ENCODE data around the gene TMEM208. TPM values are rescaled to one million over a fixed set of nuclear protein-coding genes. Genes with fewer than 3 reads are reported as not detected.

TMEM208 gene
- total and polyA plus RNA-seq, 2 of the 8 experiments (the other 6 are each of a cell fraction or from before 2014, with no cell fraction given) = 37.7 to 100.0 TPM

GRCh38 chr16:67277999-67278772 lies 51.3 kb downstream of the TMEM208 start:
- no peak overlapping the region for H3K14ac ChIP-seq (ENCODE audit: insufficient read length)
- no peaks in the 10 kb centered on the region for H3K4me1 ChIP-seq (replicated peaks in 1 of 4; ENCODE audit: control insufficient read depth in 3 of 4, insufficient read depth in 4 of 4, low read length in 3 of 4)
- ChIA-PET CTCF (ENCODE audit: partially characterized antibody) (interaction anchor here (0.9 to 3.1 kb wide), 20 partner anchors 7 to 123 kb away, joined by 3 to 27 read pairs (median 4); partner anchors contain the start of gene TMEM208), POLR2A (ENCODE audit: partially characterized antibody) (interaction anchor here (0.9 to 1.2 kb wide), 2 partner anchors 12 to 32 kb away, joined by 4 read pairs; no protein-coding TSS in a partner anchor)
- no peak overlapping the region for H2BK20ac ChIP-seq (ENCODE audit: low read length)
- no peak overlapping the region for H3K56ac ChIP-seq (replicated peaks; ENCODE audit: insufficient read length, low read depth, low read length)
- no peak overlapping the region for H2BK120ac ChIP-seq (replicated peaks; ENCODE audit: low read depth, low read length)
- H3K18ac ChIP-seq (ENCODE audit: extremely low read depth, low read length) = no peak overlapping the region
- no peak overlapping the region for H3K27ac ChIP-seq (ENCODE audit: low read depth, low read length)
- H3K23ac ChIP-seq (ENCODE audit: insufficient read length) = no peak overlapping the region
- H2BK12ac ChIP-seq (ENCODE audit: low read depth, low read length) = no peak overlapping the region
- H3K36me3 ChIP-seq (ENCODE audit: control insufficient read depth in 2 of 4, insufficient read depth in 4 of 4, low read length in 3 of 4) = no peaks in the 10 kb centered on the region
- peak overlapping the region; percentile 37 to 70 (median 44) for H3K4me3 ChIP-seq (ENCODE audit: extremely low read depth in 1 of 4, insufficient read depth in 2 of 4, low read depth in 3 of 4, low read length in 4 of 4)
- no peak overlapping the region for H4K91ac ChIP-seq (replicated peaks; ENCODE audit: insufficient read length, low read length)
- H2AK5ac ChIP-seq (ENCODE audit: low read depth, low read length) = no peak overlapping the region; the same call in 1 of the 2 replicates
- DNase-seq (ENCODE audit: low read depth in 1 of 2, low spot score in 2 of 2) (no peak), FAIRE-seq (no peak)
- no peak overlapping the region for H3K4ac ChIP-seq (replicated peaks; ENCODE audit: insufficient read length, low read depth, low read length)
- no peak overlapping the region for H2AFZ ChIP-seq (ENCODE audit: low read length)
- H3K4me2 ChIP-seq (ENCODE audit: insufficient read depth in 1 of 2, low read depth in 2 of 2, low read length in 2 of 2) = peak overlapping the region; percentile 40 to 91
- WGBS, 2 experiments (ENCODE audit: extremely low coverage in 1 of 2, insufficient coverage in 1 of 2, insufficient read length in 1 of 2, insufficient replicate concordance in 2 of 2, low coverage in 1 of 2, low lambda C conversion rate in 2 of 2, missing lambda C conversion rate in 1 of 2) = 59% methylated on average over 13 of the region's 13 CpGs; no CpG with 5 or more reads in 1 of the 2 experiments
- no peak overlapping the region for H2BK5ac ChIP-seq (ENCODE audit: low read depth, low read length)
- H2BK15ac ChIP-seq (ENCODE audit: low read length) = no peak overlapping the region
- H3K23me2 ChIP-seq (ENCODE audit: low read depth, low read length) = peaks cover 4% of the 10 kb centered on the region; the same call in 1 of the 2 replicates
- no peak overlapping the region for H4K5ac ChIP-seq (ENCODE audit: insufficient read length, low read depth, low read length)
- H4K8ac ChIP-seq (ENCODE audit: extremely low read depth, insufficient read depth, low read length) = no peak overlapping the region; the same call in 1 of the 2 replicates
- no peaks in the 10 kb centered on the region for H3K79me1 ChIP-seq (ENCODE audit: low read depth, low read length)
- H3K9ac ChIP-seq (replicated peaks in 1 of 4; ENCODE audit: extremely low read depth in 1 of 4, low read depth in 3 of 4, low read length in 3 of 4) = no peak overlapping the region
- H3K27me3 ChIP-seq (replicated peaks in 1 of 4; ENCODE audit: control insufficient read depth in 3 of 4, extremely low read depth in 1 of 4, insufficient read depth in 3 of 4, low read length in 3 of 4) = peaks cover 0 to 15% (median 12%) of the 10 kb centered on the region in 4 experiments; a peak in 5 of 7 replicates
- H3K79me2 ChIP-seq (ENCODE audit: control insufficient read depth in 1 of 2, insufficient read depth in 2 of 2, low read length in 2 of 2) = no peaks in the 10 kb centered on the region
- no peaks in the 10 kb centered on the region for H4K20me1 ChIP-seq (replicated peaks in 1 of 2; ENCODE audit: control insufficient read depth in 1 of 2, insufficient read depth in 2 of 2, low read length in 2 of 2)
- H3K9me3 ChIP-seq (ENCODE audit: insufficient read depth in 2 of 2, low read depth in 1 of 2, low read length in 1 of 2) = no peaks in the 10 kb centered on the region
- TF ChIP-seq YY1 (IDR thresholded peaks at IDR 0.05; ENCODE audit: low read depth, low read length) (no peak), CHD1 (IDR thresholded peaks at IDR 0.05; ENCODE audit: low read depth, low read length) (no peak), RNF2 (IDR thresholded peaks at IDR 0.05; ENCODE audit: borderline replicate concordance, low read depth, low read length, missing control alignments, poor library complexity, severe bottlenecking) (no peak), TBP (IDR thresholded peaks at IDR 0.05; ENCODE audit: low read depth, low read length) (no peak), NRF1 (IDR thresholded peaks at IDR 0.05; ENCODE audit: low read depth, low read length) (no peak), HDAC2 (IDR thresholded peaks at IDR 0.05; ENCODE audit: borderline replicate concordance in 1 of 2, low read depth in 2 of 2, low read length in 2 of 2) (no peak), CTCF (IDR thresholded peaks at IDR 0.05; ENCODE audit: control extremely low read depth in 1 of 3, insufficient read depth in 1 of 3, low read depth in 1 of 3, low read length in 3 of 3) (peak in 1 of 3 experiments; percentile 67; a peak in 1 of 4 replicates), CHD2 (IDR thresholded peaks at IDR 0.05; ENCODE audit: low read length) (no peak)
